Caco-2 (cell line): ENCODE results near the gene UGCG. TPM values are rescaled to one million over a fixed set of nuclear protein-coding genes. Genes with fewer than 3 reads are reported as not detected.
A peak's percentile ranks its signal among the peaks of the same experiment; 100 is the strongest.

Source experiments
- BruUV-seq: library from RNA; stranded (reverse); fragments of 400-500 nt; replicated peaks from 2 replicates; lab custom pipeline; 2021; lab: Mats Ljungman, UMichigan
- CTCF ChIA-PET: fragments of 300-600 bp; sonication (Branson Sonifier 250); formaldehyde crosslinking; loops from one replicate; lab custom pipeline; 2022; ENCODE audit warnings: antibody characterized with exemption; lab: Charles Lee
- POLR2A ChIA-PET: fragments of 300-600 bp; sonication (Branson Sonifier 250); formaldehyde crosslinking; loops from one replicate; lab custom pipeline; 2022; ENCODE audit warnings: antibody characterized with exemption; lab: Charles Lee
- DNase-seq, 2 experiments: peaks; one replicate each; pipeline versions ENCODE4 v3.0.0 to v3.0.0-alpha.2; 2020 to 2022
- H3K27me3 ChIP-seq: replicated peaks from 2 replicates; pipeline ENCODE4 v1.6.0; 2011; ENCODE audit warnings: low read length; ENCODE audit not compliant: control insufficient read depth, insufficient read depth
- H3K36me3 ChIP-seq: 2 replicates; pipeline ENCODE4 v1.5.1; 2011; ENCODE audit warnings: low read length; ENCODE audit not compliant: control insufficient read depth, insufficient read depth
- H3K4me1 ChIP-seq: fragments of 250-450 bp; sonication (Bioruptor Pico); 2 replicates; pipeline ENCODE4 v1.5.1; 2020; ENCODE audit warnings: mild to moderate bottlenecking
- H3K4me3 ChIP-seq: 2 replicates; pipeline ENCODE4 v1.5.1; 2011; ENCODE audit warnings: low read depth, mild to moderate bottlenecking, control low read depth, low read length
- H3K9me3 ChIP-seq: fragments of 250-450 bp; sonication (Bioruptor Pico); 2 replicates; pipeline ENCODE4 v1.5.1; 2020; ENCODE audit warnings: mild to moderate bottlenecking, moderate library complexity
- H3K27ac Mint-ChIP-seq: one replicate; pipeline ENCODE4 v1.8.0; 2022; ENCODE audit warnings: mixed read lengths; ENCODE audit not compliant: unreplicated experiment
- H3K27me3 Mint-ChIP-seq: one replicate; pipeline ENCODE4 v1.8.0; 2022; ENCODE audit warnings: mixed read lengths; ENCODE audit not compliant: insufficient read depth, unreplicated experiment
- H3K36me3 Mint-ChIP-seq: one replicate; pipeline ENCODE4 v1.8.0; 2022; ENCODE audit warnings: mild to moderate bottlenecking, mixed read lengths; ENCODE audit not compliant: insufficient read depth, unreplicated experiment
- H3K4me1 Mint-ChIP-seq: one replicate; pipeline ENCODE4 v1.8.0; 2022; ENCODE audit warnings: low read depth, mixed read lengths; ENCODE audit not compliant: unreplicated experiment
- H3K4me3 Mint-ChIP-seq: one replicate; pipeline ENCODE4 v1.8.0; 2022; ENCODE audit warnings: mild to moderate bottlenecking, moderate library complexity, mixed read lengths; ENCODE audit not compliant: unreplicated experiment
- H3K9me3 Mint-ChIP-seq: one replicate; pipeline ENCODE4 v1.8.0; 2022; ENCODE audit warnings: mixed read lengths; ENCODE audit not compliant: unreplicated experiment
- intact Hi-C: fragments of 100-400 bp; cut with micrococcal nuclease; formaldehyde crosslinking; loops from one replicate; pipeline ENCODE4 v1.10.0; 2022; ENCODE audit not compliant: unreplicated experiment
- total RNA-seq: library from RNA; stranded (reverse); gene quantifications from 2 replicates; pipeline ENCODE4 v1.2.3, GENCODE V29; 2022
- TF ChIP-seq, protein P1 (sequence below), 2 experiments: fragments of 200-600 bp in 1 of 2; IDR thresholded peaks; 1 replicate in 1 of 2; 2 replicates in 1 of 2; pipeline versions ENCODE4 v1.5.1 to v1.8.0; 2011 to 2022; ENCODE audit warnings: antibody characterized with exemption in 1 of 2, control low read depth in 1 of 2, inconsistent platforms in 1 of 2, low read depth in 1 of 2, low read length in 1 of 2, mild to moderate bottlenecking in 1 of 2, moderate library complexity in 1 of 2; ENCODE audit not compliant: insufficient read depth in 1 of 2, severe bottlenecking in 1 of 2, unreplicated experiment in 1 of 2

The UGCG gene
- total RNA-seq, 1 experiment from 2014 or later: 26.7 TPM

- intact Hi-C loops: no loop called here
- Histone ChIP-seq H3K4me1 (peaks cover 73% of the 10 kb centered on the region), H3K4me3 (no peak overlapping the region), H3K36me3 (no peaks in the 10 kb centered on the region), H3K9me3 (peaks cover 7% of the 10 kb centered on the region; the same call in 1 of the 2 replicates), H3K27me3 (no peaks in the 10 kb centered on the region)
- peak overlapping the region; percentile 72 for H3K27ac Mint-ChIP-seq
- BruUV-seq: no TSS peak
- H3K27me3 Mint-ChIP-seq: no peaks in the 10 kb centered on the region
- TF ChIP-seq, protein P1, sequence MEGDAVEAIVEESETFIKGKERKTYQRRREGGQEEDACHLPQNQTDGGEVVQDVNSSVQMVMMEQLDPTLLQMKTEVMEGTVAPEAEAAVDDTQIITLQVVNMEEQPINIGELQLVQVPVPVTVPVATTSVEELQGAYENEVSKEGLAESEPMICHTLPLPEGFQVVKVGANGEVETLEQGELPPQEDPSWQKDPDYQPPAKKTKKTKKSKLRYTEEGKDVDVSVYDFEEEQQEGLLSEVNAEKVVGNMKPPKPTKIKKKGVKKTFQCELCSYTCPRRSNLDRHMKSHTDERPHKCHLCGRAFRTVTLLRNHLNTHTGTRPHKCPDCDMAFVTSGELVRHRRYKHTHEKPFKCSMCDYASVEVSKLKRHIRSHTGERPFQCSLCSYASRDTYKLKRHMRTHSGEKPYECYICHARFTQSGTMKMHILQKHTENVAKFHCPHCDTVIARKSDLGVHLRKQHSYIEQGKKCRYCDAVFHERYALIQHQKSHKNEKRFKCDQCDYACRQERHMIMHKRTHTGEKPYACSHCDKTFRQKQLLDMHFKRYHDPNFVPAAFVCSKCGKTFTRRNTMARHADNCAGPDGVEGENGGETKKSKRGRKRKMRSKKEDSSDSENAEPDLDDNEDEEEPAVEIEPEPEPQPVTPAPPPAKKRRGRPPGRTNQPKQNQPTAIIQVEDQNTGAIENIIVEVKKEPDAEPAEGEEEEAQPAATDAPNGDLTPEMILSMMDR (IDR thresholded peaks at IDR 0.05; ENCODE audit: insufficient read depth in 1 of 2, low read depth in 1 of 2, low read length in 1 of 2, severe bottlenecking in 1 of 2, unreplicated experiment in 1 of 2): no peak
- H3K9me3 Mint-ChIP-seq: peaks cover 9% of the 10 kb centered on the region
- no peak for DNase-seq
- H3K4me1 Mint-ChIP-seq: peaks cover 51% of the 10 kb centered on the region
- ChIA-PET CTCF (no interaction called here), POLR2A (no interaction called here)
- H3K36me3 Mint-ChIP-seq: no peaks in the 10 kb centered on the region
- peak overlapping the region; percentile 23 for H3K4me3 Mint-ChIP-seq
These were observed 20.4 kb upstream of the UGCG start for GRCh38 chr9:111876179-111876578.

GRCh38 chr9:111877420-111877819 lies 19.2 kb upstream of the UGCG start:
- Mint-ChIP-seq H3K4me3 (no peak overlapping the region), H3K36me3 (no peaks in the 10 kb centered on the region), H3K27ac (peak overlapping the region; percentile 72), H3K27me3 (no peaks in the 10 kb centered on the region), H3K4me1 (peaks cover 51% of the 10 kb centered on the region), H3K9me3 (peaks cover 17% of the 10 kb centered on the region)
- no peaks in the 10 kb centered on the region for H3K27me3 ChIP-seq
- no peak for DNase-seq
- no peaks in the 10 kb centered on the region for H3K36me3 ChIP-seq
- no TSS peak for BruUV-seq
- peaks cover 7% of the 10 kb centered on the region; the same call in 1 of the 2 replicates for H3K9me3 ChIP-seq
- no peak overlapping the region for H3K4me3 ChIP-seq
- ChIA-PET POLR2A (no interaction called here), CTCF (no interaction called here)
- H3K4me1 ChIP-seq: peaks cover 66% of the 10 kb centered on the region
- TF ChIP-seq, protein P1 (IDR thresholded peaks at IDR 0.05; ENCODE audit: insufficient read depth in 1 of 2, low read depth in 1 of 2, low read length in 1 of 2, severe bottlenecking in 1 of 2, unreplicated experiment in 1 of 2): no peak
- intact Hi-C loops: no loop called here

GRCh38 chr9:111878946-111879345 lies 17.7 kb upstream of the UGCG start:
- H3K9me3 ChIP-seq: peaks cover 7% of the 10 kb centered on the region; the same call in 1 of the 2 replicates
- BruUV-seq: no TSS peak

More at GRCh38 chr9:111878946-111879345, 17.7 kb upstream of the UGCG start:
- POLR2A ChIA-PET: no interaction called here
- H3K27me3 Mint-ChIP-seq: no peaks in the 10 kb centered on the region
- peaks cover 17% of the 10 kb centered on the region for H3K9me3 Mint-ChIP-seq
- H3K4me3 Mint-ChIP-seq: no peak overlapping the region
- TF ChIP-seq, protein P1 (IDR thresholded peaks at IDR 0.05; ENCODE audit: insufficient read depth in 1 of 2, low read depth in 1 of 2, low read length in 1 of 2, severe bottlenecking in 1 of 2, unreplicated experiment in 1 of 2): no peak
- Histone ChIP-seq H3K4me3 (no peak overlapping the region), H3K4me1 (peaks cover 53% of the 10 kb centered on the region), H3K36me3 (no peaks in the 10 kb centered on the region), H3K27me3 (no peaks in the 10 kb centered on the region)
- no peaks in the 10 kb centered on the region for H3K36me3 Mint-ChIP-seq
- no peak for DNase-seq
- CTCF ChIA-PET: no interaction called here
- no peak overlapping the region for H3K27ac Mint-ChIP-seq
- H3K4me1 Mint-ChIP-seq: peaks cover 38% of the 10 kb centered on the region
- intact Hi-C loops: no loop called here
